ENCODE results near the gene CTXND2.

- TF ChIP-seq TEAD4 (IDR thresholded peaks at IDR 0.05) (no peak), NFIC (IDR thresholded peaks at IDR 0.05) (no peak), TAF1 (IDR thresholded peaks at IDR 0.05; ENCODE audit: low read depth) (no peak), EP300 (IDR thresholded peaks at IDR 0.05; ENCODE audit: borderline replicate concordance) (no peak), CEBPB (IDR thresholded peaks at IDR 0.05) (no peak), EGR1 (IDR thresholded peaks at IDR 0.05) (no peak), ZBTB7A (IDR thresholded peaks at IDR 0.05; ENCODE audit: low read depth) (no peak), TCF12 (IDR thresholded peaks at IDR 0.05; ENCODE audit: low read depth) (no peak), REST (IDR thresholded peaks at IDR 0.05; ENCODE audit: low read depth) (no peak), CREB1 (IDR thresholded peaks at IDR 0.05; ENCODE audit: low read depth) (no peak), FOXM1 (IDR thresholded peaks at IDR 0.05; ENCODE audit: borderline replicate concordance, low read depth) (no peak), MAX (IDR thresholded peaks at IDR 0.05) (no peak), RAD21 (IDR thresholded peaks at IDR 0.05; ENCODE audit: low read depth) (no peak)
Observed at GRCh38 chr1:150909585-150910180, 22.7 kb downstream of the CTXND2 start.

Data from Ishikawa (cell line).